HUES6 (cell line): ENCODE data around the gene PPP1R13L.

Experiments used
- H3K27ac ChIP-seq: 2 replicates; pipeline ENCODE4 v1.7.0; 2013; ENCODE audit warnings: low read depth, mild to moderate bottlenecking, low read length, inconsistent platforms
- H3K27me3 ChIP-seq: 2 replicates; pipeline ENCODE4 v1.6.1; 2013; ENCODE audit warnings: low read length; ENCODE audit not compliant: control insufficient read depth, insufficient read depth
- H3K36me3 ChIP-seq: 2 replicates; pipeline ENCODE4 v1.6.1; 2013; ENCODE audit warnings: low read length; ENCODE audit not compliant: control insufficient read depth, insufficient read depth
- H3K4me1 ChIP-seq: 2 replicates; pipeline ENCODE4 v1.6.1; 2013; ENCODE audit warnings: low read length; ENCODE audit not compliant: control insufficient read depth, insufficient read depth
- H3K4me3 ChIP-seq: 2 replicates; pipeline ENCODE4 v1.5.1; 2013; ENCODE audit warnings: low read depth, low read length
- H3K9ac ChIP-seq: one replicate; pipeline ENCODE4 v1.6.1; 2013; ENCODE audit warnings: mild to moderate bottlenecking, low read length
- H3K9me3 ChIP-seq: 2 replicates; pipeline ENCODE4 v1.6.1; 2013; ENCODE audit warnings: low read depth, low read length; ENCODE audit not compliant: control insufficient read depth, insufficient read depth

The PPP1R13L gene, protein sequence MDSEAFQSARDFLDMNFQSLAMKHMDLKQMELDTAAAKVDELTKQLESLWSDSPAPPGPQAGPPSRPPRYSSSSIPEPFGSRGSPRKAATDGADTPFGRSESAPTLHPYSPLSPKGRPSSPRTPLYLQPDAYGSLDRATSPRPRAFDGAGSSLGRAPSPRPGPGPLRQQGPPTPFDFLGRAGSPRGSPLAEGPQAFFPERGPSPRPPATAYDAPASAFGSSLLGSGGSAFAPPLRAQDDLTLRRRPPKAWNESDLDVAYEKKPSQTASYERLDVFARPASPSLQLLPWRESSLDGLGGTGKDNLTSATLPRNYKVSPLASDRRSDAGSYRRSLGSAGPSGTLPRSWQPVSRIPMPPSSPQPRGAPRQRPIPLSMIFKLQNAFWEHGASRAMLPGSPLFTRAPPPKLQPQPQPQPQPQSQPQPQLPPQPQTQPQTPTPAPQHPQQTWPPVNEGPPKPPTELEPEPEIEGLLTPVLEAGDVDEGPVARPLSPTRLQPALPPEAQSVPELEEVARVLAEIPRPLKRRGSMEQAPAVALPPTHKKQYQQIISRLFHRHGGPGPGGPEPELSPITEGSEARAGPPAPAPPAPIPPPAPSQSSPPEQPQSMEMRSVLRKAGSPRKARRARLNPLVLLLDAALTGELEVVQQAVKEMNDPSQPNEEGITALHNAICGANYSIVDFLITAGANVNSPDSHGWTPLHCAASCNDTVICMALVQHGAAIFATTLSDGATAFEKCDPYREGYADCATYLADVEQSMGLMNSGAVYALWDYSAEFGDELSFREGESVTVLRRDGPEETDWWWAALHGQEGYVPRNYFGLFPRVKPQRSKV

DNA sequence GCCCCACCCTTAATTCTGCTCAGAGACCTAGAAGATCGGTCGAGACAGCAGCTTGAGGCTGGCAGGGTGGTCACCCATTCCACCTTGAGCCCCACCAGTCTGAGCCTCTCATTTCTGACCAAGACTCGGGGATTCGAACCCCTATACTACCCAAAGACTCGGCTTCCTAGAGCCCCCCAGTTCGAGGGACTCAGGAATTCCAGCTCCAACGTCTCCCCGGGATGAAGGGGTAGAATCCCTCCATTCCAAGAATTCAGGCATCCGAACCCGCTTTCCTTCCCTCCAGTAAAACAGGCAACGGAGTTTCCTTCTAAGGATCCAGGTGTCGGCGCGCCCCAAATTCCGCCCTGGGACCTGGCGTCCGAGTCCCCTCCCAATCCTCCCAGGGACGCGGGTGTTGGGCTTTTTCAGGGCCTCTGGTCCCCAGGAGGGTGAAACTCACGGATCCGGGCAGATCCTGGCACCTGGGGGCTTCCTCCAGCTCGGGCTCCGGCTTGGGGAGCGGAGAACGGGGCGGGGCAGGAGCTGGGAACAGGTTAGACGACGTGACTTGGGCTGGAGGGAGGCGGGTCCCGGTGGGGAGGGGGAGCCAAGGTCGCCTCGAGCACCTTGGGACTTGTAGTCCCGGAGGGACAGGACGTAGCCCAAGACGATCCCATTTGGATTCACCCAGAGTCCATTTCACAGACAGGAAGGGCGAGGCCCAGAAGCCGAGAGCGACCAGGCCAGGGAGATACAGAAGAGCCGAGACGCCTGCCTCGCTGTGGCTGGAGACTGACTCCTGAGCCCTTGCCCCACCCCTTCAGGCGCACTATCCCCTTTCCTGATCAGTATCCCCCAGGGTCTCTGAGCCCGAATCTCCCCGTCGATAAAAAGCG lies at the start of gene PPP1R13L:
TSS of gene PPP1R13L (minus strand) at position 513 of the 878 bp plus-strand sequence. CDS start 6,751 bp downstream, outside the sequence.
- peaks cover 16% of the 10 kb centered on the region for H3K36me3 ChIP-seq
- H3K27me3 ChIP-seq: no peaks in the 10 kb centered on the region
- H3K27ac ChIP-seq: peak within 1 kb of the TSS; percentile 100
- H3K4me3 ChIP-seq: peak within 1 kb of the TSS; percentile 94
- no peaks in the 10 kb centered on the region for H3K9me3 ChIP-seq
- H3K9ac ChIP-seq: peak within 1 kb of the TSS; percentile 99
- peaks cover 24% of the 10 kb centered on the region for H3K4me1 ChIP-seq

DNA sequence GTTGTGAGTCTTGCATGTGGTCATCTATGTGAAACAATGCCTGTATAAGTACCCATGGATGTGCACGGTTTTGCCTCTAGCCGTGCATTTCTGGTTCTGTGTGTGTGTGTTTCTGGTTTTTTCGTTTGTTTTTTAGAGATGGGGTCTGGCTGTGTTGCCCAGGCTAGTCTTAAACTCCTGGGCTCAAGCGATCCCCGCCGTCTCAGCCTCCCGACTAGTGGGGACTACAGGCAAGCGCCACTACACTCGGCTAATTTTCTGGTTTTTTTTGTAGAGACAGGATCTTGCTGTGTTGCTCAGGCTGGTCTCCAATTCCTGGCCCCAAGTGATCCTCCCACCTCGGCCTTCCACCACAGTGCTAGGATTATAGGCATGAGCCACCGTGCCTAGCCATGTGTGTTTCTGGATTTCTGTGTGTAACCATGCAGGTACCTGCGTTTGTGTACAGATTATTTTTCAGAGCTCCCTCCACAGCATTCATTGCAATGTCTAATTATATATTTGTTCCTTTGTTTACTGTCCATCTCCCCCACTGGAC lies 47.0 kb upstream of the PPP1R13L start:
- no peaks in the 10 kb centered on the region for H3K36me3 ChIP-seq
- peaks cover 21% of the 10 kb centered on the region; the same call in 1 of the 2 replicates for H3K4me1 ChIP-seq
- H3K4me3 ChIP-seq: 0 out of 2 replicates have a peak overlapping the region, but pooled peaks have one; percentile 52

DNA sequence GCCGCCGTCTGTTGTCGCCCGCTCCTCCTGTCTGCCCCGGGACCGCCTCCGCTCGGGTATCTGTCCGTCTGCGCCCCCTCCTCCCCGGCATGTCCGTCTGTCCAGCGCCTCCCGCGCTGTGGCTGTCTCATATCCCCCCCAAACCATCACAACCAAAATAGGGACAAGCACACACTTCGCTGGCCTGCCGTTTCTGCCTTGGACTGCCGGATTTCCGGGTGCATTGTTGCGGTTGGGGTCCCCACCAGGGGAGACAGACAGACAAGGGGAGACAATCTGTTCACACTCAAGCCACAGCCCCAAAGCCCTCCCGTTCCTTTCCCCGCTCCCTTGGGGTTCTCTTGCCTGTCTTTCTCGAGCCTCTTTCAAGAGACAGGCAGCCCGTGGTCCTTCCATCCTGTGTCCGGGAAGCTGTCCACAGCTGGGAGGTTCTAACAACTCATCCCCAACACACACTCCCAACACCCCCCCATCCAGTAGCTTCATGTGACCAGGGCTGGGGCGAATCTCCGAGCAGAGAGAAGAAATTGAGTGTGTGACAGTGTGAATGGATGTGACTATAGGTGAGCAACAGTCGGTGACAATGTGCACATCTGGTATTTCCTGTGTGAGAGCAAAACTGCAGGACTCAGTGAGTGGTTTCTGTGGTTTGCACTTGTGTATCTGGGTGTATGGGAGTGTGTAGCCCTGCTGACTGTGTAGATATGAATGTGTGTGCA lies 46.4 kb upstream of the PPP1R13L start:
- Histone ChIP-seq H3K36me3 (no peaks in the 10 kb centered on the region), H3K4me1 (peaks cover 19% of the 10 kb centered on the region; the same call in 1 of the 2 replicates), H3K27me3 (peaks cover 16% of the 10 kb centered on the region), H3K9me3 (no peaks in the 10 kb centered on the region), H3K4me3 (peak overlapping the region; percentile 52), H3K27ac (no peak overlapping the region; the same call in 1 of the 2 replicates), H3K9ac (peak overlapping the region; percentile 58)

More for the DNA sequence above, 47.0 kb upstream of the PPP1R13L start:
- H3K9ac ChIP-seq: no peak overlapping the region
- peaks cover 16% of the 10 kb centered on the region for H3K27me3 ChIP-seq
- no peak overlapping the region for H3K27ac ChIP-seq
- H3K9me3 ChIP-seq: no peaks in the 10 kb centered on the region

DNA sequence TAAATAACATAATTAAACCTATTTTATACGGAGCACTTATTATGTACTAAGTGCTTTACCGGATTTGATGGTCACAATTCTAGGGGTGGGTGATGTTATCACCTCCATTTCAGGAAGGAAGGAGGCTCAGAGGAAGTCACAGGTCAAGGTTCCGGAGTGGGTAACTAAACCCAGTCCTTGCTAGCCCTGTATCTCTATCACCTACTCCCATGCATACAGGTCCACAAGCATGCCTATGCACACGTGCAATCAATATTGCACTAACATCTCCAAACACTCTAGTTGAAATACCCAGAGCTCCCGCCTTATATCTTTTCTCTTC lies 45.1 kb upstream of the PPP1R13L start:
- H3K27me3 ChIP-seq: peaks cover 16% of the 10 kb centered on the region
- no peaks in the 10 kb centered on the region for H3K9me3 ChIP-seq
- peaks cover 9% of the 10 kb centered on the region; the same call in 1 of the 2 replicates for H3K4me1 ChIP-seq
- peak overlapping the region; percentile 59; the same call in 1 of the 2 replicates for H3K27ac ChIP-seq
- H3K36me3 ChIP-seq: no peaks in the 10 kb centered on the region
- H3K4me3 ChIP-seq: peak overlapping the region; percentile 70
- H3K9ac ChIP-seq: peak overlapping the region; percentile 66

DNA sequence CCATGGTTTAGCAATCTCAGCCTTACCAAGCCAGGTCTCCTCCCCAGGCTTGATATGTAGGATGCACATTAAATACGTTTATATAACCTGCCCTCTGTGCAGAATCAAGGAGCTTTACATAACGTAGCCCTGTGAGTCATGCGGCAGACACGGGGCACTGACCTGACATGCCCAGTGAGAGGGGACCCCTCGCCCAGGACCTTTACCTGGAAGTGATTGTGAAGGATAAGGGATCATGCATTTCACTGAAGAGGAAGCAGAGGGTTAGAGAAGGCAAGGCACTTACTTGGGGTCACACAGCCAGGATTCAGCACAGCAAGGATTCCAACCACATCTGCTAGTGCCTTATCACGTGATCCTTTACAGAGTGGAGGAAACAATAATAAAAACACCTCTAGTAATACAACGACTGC lies 44.0 kb upstream of the PPP1R13L start:
- Histone ChIP-seq H3K4me1 (peaks cover 15% of the 10 kb centered on the region; the same call in 1 of the 2 replicates), H3K4me3 (no peak overlapping the region), H3K9ac (no peak overlapping the region), H3K36me3 (no peaks in the 10 kb centered on the region), H3K27me3 (peaks cover 16% of the 10 kb centered on the region), H3K9me3 (no peaks in the 10 kb centered on the region), H3K27ac (no peak overlapping the region)

DNA sequence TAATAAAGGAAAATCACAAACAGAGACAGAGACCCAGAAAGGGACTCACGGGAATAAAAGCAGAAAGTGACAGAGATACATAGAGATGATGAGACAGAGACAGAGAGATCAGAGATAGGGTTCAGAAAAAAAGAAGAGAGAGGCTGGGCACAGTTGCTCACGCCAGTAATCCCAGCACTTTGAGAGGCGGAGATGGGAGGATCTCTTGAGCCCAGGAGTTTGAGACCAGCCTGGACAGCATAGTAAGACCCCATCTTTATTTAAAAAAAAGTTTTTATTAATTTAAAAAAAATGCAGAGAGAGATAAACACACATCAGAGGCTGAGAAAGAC lies 43.5 kb upstream of the PPP1R13L start:
- Histone ChIP-seq H3K4me3 (no peak overlapping the region), H3K27me3 (peaks cover 16% of the 10 kb centered on the region), H3K4me1 (peaks cover 15% of the 10 kb centered on the region; the same call in 1 of the 2 replicates), H3K9me3 (no peaks in the 10 kb centered on the region), H3K9ac (no peak overlapping the region), H3K27ac (no peak overlapping the region), H3K36me3 (no peaks in the 10 kb centered on the region)

DNA sequence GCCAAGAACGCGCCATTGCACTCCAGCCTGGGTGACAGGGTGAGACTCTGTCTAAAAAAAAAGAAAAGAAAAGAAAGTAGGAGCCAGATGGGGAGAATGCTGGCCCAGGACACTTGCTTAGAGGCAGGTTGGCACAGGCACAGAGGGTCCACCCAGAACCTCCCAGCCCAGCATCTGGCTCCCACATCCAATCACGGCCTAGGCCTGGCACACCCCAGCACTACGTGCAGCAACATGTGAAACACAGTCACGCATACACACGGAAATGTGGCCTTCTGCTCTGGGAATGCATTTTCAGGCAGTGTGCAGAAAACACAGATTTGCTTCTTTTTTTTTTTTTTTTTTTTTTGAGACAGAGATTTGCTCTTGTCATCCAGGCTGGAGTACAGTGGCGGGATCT lies 42.1 kb upstream of the PPP1R13L start:
- Histone ChIP-seq H3K4me1 (peaks cover 22% of the 10 kb centered on the region), H3K27me3 (peaks cover 16% of the 10 kb centered on the region), H3K36me3 (no peaks in the 10 kb centered on the region)

DNA sequence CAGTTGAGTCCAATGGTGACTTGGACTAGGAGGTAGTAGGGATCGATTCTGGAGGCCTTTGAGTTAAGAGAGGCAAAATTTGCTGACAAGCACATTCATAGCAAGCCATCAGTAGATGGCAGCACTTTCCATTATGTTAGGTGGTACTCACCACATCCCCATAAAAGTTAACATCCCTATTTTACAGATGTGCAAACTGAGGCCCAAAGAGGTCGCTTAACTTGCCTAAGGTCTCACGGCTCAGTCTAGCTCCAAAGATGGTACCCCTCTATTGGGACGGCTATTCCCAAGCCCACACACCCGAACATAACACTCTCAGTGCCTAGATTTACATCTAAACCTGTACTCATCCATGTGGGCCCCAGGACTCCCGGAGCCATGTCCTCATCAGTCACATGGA lies 41.4 kb upstream of the PPP1R13L start:
- no peak overlapping the region for H3K9ac ChIP-seq
- H3K27ac ChIP-seq: no peak overlapping the region
- no peaks in the 10 kb centered on the region for H3K36me3 ChIP-seq
- peaks cover 11% of the 10 kb centered on the region for H3K27me3 ChIP-seq
- no peaks in the 10 kb centered on the region for H3K9me3 ChIP-seq
- peaks cover 21% of the 10 kb centered on the region for H3K4me1 ChIP-seq
- H3K4me3 ChIP-seq: no peak overlapping the region

More for the DNA sequence above, 42.1 kb upstream of the PPP1R13L start:
- no peak overlapping the region for H3K27ac ChIP-seq
- no peak overlapping the region for H3K9ac ChIP-seq
- H3K4me3 ChIP-seq: no peak overlapping the region
- no peaks in the 10 kb centered on the region for H3K9me3 ChIP-seq

DNA sequence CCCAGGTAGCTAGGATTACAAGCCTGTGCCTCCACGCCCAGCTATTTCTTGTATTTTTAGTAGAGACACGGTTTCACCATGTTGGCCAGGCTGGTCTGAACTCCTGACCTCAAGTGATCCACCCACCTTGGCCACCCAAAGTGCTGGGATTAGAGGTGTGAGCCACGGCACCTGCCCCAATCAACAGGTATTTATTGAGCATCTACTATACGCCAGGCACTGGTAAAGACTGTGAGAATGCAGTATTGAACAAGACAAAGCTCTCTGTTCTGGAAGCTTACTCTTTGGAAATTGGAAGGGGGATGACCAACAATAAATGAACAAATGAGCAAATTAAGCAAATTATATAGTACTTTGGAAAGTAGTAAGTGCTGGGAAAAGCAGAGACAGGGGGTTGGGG lies 40.3 kb upstream of the PPP1R13L start:
- Histone ChIP-seq H3K4me3 (no peak overlapping the region), H3K9ac (no peak overlapping the region), H3K36me3 (no peaks in the 10 kb centered on the region), H3K27ac (no peak overlapping the region), H3K9me3 (no peaks in the 10 kb centered on the region), H3K27me3 (peaks cover 3% of the 10 kb centered on the region; the same call in 1 of the 2 replicates), H3K4me1 (peaks cover 28% of the 10 kb centered on the region)
